Right ventricle myocardium superior (tissue), 1 donor: ENCODE results near the gene ANKRD44. TPM values are rescaled to one million over a fixed set of nuclear protein-coding genes. Genes with fewer than 3 reads are reported as not detected.
A peak's percentile ranks its signal among the peaks of the same experiment; 100 is the strongest.
"Not testable (repeated sequence)": the region's sequence is repeated elsewhere in the genome, so short reads cannot be mapped to it uniquely, and the experiment has no call there.

Source experiments
- ATAC-seq: fragments of 200-7000 bp; cut with Tn5 transposase; one replicate; pipeline ENCODE4 v1.9.1; 2020; ENCODE audit warnings: mild to moderate bottlenecking; ENCODE audit not compliant: poor library complexity
- DNase-seq: peaks from one replicate; pipeline ENCODE4 v3.0.0-alpha.2; 2020
- intact Hi-C: fragments of 100-400 bp; cut with DNase I; formaldehyde crosslinking; loops from one replicate; pipeline ENCODE4 v1.11.2; 2022
- long read RNA-seq: library from polyadenylated mRNA; unstranded; transcript quantifications from one replicate; pipeline ENCODE4 v2.0.0, GENCODE V29; 2021
- total RNA-seq: library from RNA; stranded (reverse); fragmentation: NEBNext Ultra II Directional; extraction: Animal tissue kit (Norgen Biotek cat#: 25700); gene quantifications from one replicate; pipeline ENCODE4 v1.2.1, GENCODE V29; 2021
- donor health status: DM: no; HTN: yes; CAD: no; lungs with severe emphysema.

The ANKRD44 gene
- total RNA-seq = 7.4 TPM
- long read RNA-seq, full-length matches to known transcripts = 5 of 8 reads
- long read RNA-seq, partial matches to known transcripts = 2 of 8 reads
- long read RNA-seq, other reads (novel, unspliced or antisense) = 1 of 8 reads

DNA sequence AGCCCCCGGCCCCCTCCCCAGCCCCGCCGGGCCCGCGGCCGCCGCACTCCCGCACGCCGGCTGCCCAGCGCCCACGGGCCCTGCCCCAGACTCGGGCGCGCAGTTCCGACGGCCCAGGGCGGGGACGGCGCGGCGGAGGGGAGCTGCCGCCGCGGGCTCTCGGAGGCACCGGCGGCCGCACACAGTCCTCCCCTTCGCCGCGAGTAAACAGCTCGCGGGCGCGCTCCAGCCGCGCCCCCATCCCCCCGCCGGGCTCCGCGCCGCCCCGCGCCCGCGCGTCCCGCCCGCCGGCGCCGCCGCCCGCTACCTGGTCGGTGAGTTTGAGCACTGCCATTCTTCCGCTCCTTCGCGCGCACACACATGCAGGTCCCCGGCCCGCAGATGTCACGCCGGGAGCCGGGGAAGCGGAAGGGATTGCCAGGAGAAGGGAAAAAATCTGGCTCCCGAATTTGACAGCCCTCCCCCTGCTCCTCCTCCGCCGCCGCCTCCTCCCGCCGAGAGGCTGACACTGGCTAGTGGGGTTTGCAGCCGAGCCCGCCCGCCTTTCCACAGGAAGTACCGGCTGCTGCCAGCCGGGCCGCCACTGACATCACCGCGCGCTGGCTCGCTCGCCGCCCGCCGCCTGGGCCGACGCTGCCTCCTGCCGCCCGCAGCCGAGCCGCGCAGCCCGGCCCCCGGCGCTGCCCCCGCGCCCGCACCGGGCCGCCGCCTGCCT is at the start of gene ANKRD44:
Gene ANKRD44, minus strand, starts transcription at position 510 of the 715 bp plus-strand sequence. Its CDS starts 176 bp downstream, at position 334.
- intact Hi-C loops = loop anchor here (2.0 to 10.0 kb wide), 2 partner anchors 120 to 196 kb away; no protein-coding TSS in a partner anchor
- peak; percentile 98 for ATAC-seq
- DNase-seq = peak; percentile 96

DNA sequence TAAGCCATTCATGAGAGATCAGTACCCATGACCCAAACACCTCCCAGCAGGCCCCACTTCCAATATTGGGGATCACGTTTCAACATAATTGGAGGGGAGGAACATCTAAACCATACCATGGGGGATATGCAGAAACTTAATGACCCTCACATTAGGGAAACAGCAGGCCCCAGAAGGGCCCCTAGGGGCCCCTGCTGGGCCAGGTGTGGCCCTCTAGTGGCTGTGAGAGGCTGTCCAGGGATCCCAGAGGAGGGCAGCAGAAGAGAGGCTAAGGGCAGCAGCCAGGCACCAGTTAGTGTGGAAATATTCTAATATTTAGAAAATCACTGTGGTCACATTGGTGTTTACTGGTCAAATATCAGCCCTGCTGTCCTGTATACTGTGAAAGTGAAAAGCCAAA is 49.3 kb upstream of the ANKRD44 start:
- DNase-seq = no peak
- intact Hi-C loops = no loop called here
- no peak for ATAC-seq

GRCh38 chr2:197358931-197359330 is 48.4 kb upstream of the ANKRD44 start:
- no peak for DNase-seq

GRCh38 chr2:197357986-197358385 is 47.4 kb upstream of the ANKRD44 start:
- no peak for DNase-seq
- no peak for ATAC-seq
- intact Hi-C loops = no loop called here

More at GRCh38 chr2:197358931-197359330, 48.4 kb upstream of the ANKRD44 start:
- intact Hi-C loops = no loop called here
- ATAC-seq = no peak

GRCh38 chr2:197356136-197356535 is 45.6 kb upstream of the ANKRD44 start:
- DNase-seq (no peak), ATAC-seq (no peak)
- intact Hi-C loops = no loop called here

DNA sequence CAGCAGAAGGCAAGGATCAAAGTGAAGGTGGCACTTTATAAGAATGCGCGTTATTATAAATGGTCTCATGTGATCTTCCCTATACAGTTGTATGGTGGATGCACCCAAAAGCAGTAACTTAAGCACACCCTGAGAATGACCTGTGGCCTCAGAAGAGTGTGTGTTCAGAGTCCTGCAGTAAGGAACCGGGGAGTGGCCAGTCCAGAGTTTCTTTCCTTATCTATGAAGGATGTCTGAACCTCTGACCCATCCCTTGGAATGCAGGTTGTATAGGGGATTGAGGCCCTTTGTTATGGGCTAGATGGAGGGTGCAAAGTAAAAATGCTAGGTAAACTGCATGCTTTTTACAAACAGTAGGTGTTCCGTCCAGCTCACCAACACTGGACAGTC is 43.6 kb upstream of the ANKRD44 start:
- DNase-seq (no peak), ATAC-seq (no peak)
- intact Hi-C loops = no loop called here

DNA sequence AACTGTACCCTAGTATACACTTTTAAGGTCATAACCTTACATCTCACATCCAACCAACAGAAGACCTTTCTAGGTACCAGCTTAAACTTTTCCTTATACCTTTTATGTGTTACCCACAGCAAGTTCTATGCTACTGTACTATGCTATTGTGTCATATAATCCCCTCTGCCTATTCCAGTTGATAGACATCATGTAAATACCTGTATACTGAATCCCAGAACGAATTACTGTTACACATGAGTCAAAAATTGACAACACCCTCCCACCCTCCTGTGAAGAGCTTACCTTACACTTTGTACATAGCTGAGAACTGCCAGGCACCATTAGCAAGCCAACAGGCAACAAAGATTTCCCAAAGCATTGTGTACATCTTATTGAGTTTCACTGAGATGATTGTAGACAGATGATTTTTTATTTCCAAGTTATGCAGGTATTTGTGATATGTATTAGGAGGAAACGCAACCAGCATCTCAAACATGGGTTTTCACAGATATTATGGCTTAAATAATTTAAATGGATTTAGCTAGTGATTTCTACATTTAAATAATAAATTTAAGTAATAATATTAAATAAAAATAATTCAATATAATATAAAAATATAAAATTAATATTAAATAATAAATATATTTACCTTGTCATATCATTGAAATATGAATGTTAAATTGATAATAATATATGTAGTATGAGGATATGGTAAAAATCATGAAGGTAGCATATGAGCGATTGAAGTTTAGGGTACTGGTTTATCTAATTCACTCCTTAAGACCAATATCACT is 43.0 kb upstream of the ANKRD44 start:
- DNase-seq = no peak
- no peak for ATAC-seq
- intact Hi-C loops = no loop called here

DNA sequence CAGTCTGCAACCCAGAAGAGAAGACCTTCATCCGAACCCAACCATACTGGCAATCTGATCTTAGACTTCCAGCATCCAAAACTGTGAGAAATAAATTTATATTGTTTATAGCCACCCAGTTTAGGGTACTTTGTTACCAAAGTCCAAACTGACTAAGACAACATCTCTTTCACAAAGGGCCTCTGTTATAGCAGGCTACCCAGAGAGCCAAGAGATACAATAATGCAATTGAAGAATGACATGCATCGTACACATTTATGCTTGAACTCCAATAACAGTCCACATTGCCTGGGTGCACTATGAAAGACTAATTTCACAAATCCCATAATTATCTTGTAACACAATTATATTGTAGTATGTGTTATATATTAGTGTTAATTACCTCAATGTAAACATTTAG is 39.1 kb upstream of the ANKRD44 start:
- no peak for DNase-seq
- intact Hi-C loops = no loop called here
- no peak for ATAC-seq

DNA sequence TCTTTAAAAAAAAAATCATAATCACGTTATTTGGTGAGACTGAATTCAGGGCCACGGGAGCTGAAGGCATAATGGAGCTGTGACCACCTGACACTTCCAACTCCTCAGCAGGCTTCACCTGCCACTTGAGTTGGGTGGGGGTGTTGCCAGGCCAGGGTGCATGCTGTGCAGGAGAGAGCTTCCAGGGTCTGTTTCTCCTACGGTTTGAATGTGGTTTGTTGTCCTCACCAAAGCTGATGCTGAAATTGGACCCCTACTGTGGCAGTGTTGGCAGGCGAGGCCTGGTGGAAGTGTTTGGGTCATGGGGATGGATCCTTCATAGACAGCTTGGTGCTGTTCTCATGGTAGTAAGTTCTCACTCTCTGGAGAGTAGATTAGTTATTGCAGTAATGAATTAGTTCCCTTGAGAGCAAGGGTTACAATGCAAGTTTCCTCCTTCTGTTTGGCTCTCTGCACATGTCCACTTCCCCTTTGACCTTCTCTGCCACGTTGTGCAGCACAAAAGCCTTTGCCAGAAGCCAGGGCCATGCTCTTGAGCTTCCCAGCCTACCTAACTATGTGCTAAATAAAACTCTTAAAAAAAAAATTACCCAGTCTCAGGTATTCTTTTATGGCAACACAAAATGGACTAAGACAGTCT is 38.3 kb upstream of the ANKRD44 start:
- no peak for DNase-seq
- no peak for ATAC-seq
- intact Hi-C loops = no loop called here

DNA sequence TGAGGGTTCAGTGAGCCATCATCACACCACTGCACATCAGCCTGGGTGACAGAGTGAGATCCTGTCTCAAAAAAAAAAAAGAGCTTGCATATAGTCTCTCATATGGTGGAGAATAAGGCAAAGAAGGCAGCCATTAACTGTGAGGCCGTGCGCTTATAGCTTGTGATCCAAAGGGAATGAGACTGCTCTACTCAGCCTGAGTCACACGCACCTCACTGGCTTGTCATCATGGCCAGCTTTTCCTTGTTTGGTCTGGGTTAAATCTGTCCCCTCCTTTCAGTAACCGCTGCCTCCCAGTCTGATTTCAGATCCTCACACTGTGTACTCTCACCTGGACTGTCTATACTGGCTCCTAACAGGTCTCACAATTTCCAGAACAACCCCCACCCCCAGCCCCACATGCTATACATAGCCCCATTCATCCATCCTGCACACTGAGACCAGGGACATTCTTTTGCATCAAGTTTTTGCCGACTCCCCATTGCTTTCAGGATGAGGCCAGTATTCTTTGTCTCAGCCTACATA is 35.3 kb upstream of the ANKRD44 start:
- intact Hi-C loops = no loop called here
- ATAC-seq = no peak
- DNase-seq = no peak

- ATAC-seq, DNase-seq, intact Hi-C loops: not testable (repeated sequence)
Measured at GRCh38 chr2:197343968-197344367, 33.4 kb upstream of the ANKRD44 start.

DNA sequence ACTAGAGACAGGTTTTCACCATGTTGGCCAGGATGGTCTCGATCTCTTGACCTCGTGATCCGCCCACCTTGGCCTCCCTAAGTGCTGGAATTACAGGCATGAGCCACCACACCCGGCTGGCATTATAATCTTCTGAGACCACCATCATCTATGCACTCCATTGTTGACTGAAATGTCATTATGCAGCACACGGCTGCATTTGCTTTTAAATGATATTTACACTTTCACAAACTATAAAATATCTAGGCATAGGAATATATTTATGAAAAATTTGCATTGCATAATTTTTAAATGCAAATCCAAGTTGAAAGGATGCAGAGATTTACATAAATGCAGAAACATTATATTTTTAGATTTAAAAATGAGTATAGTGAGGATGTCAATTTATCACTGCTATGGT is 30.0 kb upstream of the ANKRD44 start:
- ATAC-seq (no peak), DNase-seq (no peak)
- intact Hi-C loops = no loop called here

GRCh38 chr2:197339496-197340220 is 29.1 kb upstream of the ANKRD44 start:
- intact Hi-C loops = no loop called here
- ATAC-seq (peak; percentile 83), DNase-seq (no peak)

DNA sequence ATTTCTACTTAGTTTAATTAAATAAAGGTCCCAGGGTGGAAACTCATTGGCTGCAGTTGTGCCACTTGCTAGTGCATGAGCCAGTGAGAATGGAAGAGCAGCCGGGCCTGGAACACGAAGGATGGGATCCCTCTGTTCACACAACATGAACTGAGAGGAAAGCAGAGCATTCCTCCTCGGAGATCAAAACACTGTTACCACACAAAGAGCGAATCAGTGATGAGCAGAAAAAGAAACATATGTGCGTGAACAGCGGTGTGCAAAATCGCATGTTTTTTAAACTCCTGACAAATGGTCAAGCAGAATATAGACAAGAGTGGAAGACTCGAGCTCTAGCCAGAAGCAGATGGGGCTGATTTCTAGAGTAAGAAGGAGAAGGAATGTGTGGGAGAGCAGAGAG is 28.4 kb upstream of the ANKRD44 start:
- DNase-seq (no peak), ATAC-seq (no peak)
- intact Hi-C loops = no loop called here

DNA sequence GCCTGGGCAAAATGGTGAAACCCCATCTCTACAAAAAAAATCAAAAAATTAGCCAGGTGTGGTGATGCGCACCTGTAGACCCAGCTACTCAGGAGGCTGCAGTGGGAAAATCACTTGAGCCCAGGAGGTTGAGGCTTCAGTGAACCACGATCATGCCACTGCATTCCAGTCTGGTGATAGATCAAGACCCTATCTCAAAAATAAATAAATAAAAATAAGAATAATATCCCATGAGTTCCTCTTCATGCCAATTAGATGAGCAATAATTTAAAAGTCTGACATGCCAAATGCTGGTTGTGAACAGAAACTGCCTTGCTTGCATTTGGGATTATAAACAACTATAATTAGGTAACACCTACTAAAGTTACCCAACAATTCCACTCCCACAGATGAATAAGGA is 22.1 kb upstream of the ANKRD44 start:
- intact Hi-C loops = no loop called here
- ATAC-seq = no peak
- DNase-seq = no peak

DNA sequence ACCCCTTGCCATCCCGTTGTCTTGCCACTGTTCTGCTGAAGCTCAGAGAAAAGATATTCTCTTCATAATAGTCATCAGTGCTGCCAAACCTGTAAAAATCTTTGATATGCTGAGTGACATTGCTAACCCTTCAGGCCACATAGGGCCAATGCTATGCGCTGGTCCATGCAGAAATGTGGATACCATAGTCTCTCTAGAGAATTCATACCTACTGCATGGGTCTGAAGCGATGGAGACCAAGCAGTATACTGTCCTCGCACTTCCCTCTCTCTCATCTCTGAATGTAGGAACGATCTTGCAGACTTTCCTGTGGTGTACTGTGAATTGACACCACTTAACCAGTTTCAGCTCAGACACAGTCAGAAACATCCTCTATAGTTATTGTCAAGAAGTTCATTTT is 17.9 kb upstream of the ANKRD44 start:
- ATAC-seq (no peak), DNase-seq (no peak)
- intact Hi-C loops = no loop called here

DNA sequence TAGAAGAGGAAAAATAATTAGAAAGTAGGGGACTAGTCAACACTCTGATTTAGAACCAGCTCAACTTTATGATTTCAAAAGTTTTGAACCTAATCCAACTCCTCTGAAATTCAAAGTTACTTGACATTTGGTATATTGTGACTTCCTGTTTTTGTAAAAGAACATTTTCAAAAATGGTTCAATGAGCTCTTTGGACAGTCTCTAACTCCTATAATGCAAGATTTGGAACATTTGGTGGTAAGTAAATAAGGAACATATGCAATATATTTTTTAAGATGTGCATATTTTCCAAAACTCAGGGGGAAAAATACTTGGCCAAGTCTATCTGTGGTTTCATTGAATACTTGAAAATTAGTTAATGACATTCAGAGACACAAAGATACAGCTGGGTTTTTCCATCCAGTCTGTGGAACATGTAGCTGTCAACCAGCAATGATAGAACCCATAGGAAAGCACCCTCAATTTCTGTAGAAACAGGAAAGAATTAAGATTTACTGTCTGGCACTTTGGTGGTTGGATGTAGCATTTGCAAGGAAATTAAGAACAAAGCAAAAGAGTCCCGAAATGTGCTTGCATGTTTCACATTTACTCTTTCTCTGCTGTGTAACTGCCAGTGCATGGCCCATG is 17.0 kb upstream of the ANKRD44 start:
- ATAC-seq (no peak), DNase-seq (no peak)
- intact Hi-C loops = no loop called here

- ATAC-seq = no peak
- DNase-seq = no peak
- intact Hi-C loops = no loop called here
Measured at GRCh38 chr2:197327073-197327471, 16.5 kb upstream of the ANKRD44 start.
